Muscle layer of colon (tissue), 2 donors: Measurements from ENCODE around the gene ELAPOR1.

Source experiments
- H3K27ac ChIP-seq: one replicate; pipeline ENCODE4 v1.7.0; 2013; ENCODE audit warnings: low read depth, mild to moderate bottlenecking, low read length, moderate library complexity
- H3K27me3 ChIP-seq, 2 donors: one replicate each; pipeline ENCODE4 v1.7.0; 2013; ENCODE audit warnings: low read length in 2 of 2, mild to moderate bottlenecking in 2 of 2; ENCODE audit not compliant: insufficient read depth in 2 of 2, control insufficient read depth in 1 of 2
- H3K36me3 ChIP-seq: one replicate; pipeline ENCODE4 v1.7.0; 2013; ENCODE audit warnings: mild to moderate bottlenecking, low read length; ENCODE audit not compliant: insufficient read depth
- H3K4me1 ChIP-seq: one replicate; pipeline ENCODE4 v1.7.0; 2013; ENCODE audit warnings: mild to moderate bottlenecking, low read length; ENCODE audit not compliant: insufficient read depth
- H3K4me3 ChIP-seq, 2 donors: one replicate each; pipeline ENCODE4 v1.7.0; 2013; ENCODE audit warnings: low read length in 2 of 2, low read depth in 1 of 2, mild to moderate bottlenecking in 1 of 2, moderate library complexity in 1 of 2
- H3K9ac ChIP-seq: one replicate; pipeline ENCODE4 v1.7.0; 2013; ENCODE audit warnings: low read length
- H3K9me3 ChIP-seq: one replicate; pipeline ENCODE4 v1.7.0; 2013; ENCODE audit warnings: mild to moderate bottlenecking, low read length
- donor health status: abdominal sarcoma.
- donor health status: Adenocarcinoma of cecum.

ELAPOR1 gene

GRCh38 chr1:109104364-109105151, 9.4 kb upstream of the ELAPOR1 start:
- H3K9ac ChIP-seq = no peak overlapping the region
- H3K4me1 ChIP-seq = no peaks in the 10 kb centered on the region
- no peaks in the 10 kb centered on the region for H3K27me3 ChIP-seq
- no peak overlapping the region for H3K4me3 ChIP-seq
- no peaks in the 10 kb centered on the region for H3K36me3 ChIP-seq
- H3K9me3 ChIP-seq = no peaks in the 10 kb centered on the region
- no peak overlapping the region for H3K27ac ChIP-seq

DNA sequence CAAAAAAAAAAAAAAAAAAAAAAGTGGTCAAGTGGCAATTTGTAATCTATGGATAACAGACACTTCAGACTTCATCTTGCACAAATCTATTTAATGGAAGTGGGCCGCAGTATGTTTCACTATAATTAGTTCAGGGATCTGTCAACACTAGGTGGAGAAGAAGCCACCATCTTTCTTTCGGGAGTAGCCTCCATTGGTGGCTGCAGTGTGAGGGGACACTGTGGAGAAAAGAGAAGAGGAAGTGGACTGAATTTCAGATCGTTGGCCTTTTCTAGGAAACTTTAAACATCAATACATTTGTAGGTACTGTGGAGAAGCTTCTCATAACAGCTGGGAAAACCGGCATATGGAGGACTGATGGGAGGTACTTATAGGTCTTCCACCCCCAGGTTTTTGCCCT, 8.0 kb upstream of the ELAPOR1 start:
- Histone ChIP-seq H3K4me3 (no peak overlapping the region), H3K4me1 (no peaks in the 10 kb centered on the region), H3K36me3 (no peaks in the 10 kb centered on the region), H3K9ac (no peak overlapping the region), H3K27ac (no peak overlapping the region), H3K9me3 (no peaks in the 10 kb centered on the region), H3K27me3 (no peaks in the 10 kb centered on the region)

- Histone ChIP-seq H3K4me1 (peaks cover 10% of the 10 kb centered on the region), H3K27me3 (no peaks in the 10 kb centered on the region), H3K9me3 (no peaks in the 10 kb centered on the region), H3K4me3 (no peak overlapping the region), H3K36me3 (no peaks in the 10 kb centered on the region), H3K27ac (no peak overlapping the region), H3K9ac (no peak overlapping the region)
These were observed 6.1 kb upstream of the ELAPOR1 start for GRCh38 chr1:109107785-109108184.

DNA sequence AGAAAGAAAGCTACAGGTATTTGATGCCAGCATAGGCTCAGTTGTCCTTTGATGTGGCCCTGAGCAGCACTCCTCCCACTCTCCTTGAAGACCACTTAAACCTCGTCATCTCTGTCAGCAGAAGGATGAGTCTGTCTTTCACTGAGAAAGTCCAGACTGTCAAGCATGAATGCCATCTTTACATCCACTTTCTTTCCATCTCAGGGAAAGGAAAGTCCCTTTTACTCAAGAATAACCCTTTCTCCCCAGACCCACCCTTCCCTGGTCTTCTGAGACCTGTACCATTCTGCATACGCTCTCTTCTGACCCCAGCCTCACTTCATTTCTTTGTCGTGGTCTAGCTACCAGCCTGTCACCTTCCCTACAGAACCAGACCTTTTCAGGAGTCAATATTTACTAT, 4.0 kb upstream of the ELAPOR1 start:
- Histone ChIP-seq H3K9me3 (no peaks in the 10 kb centered on the region), H3K4me1 (peaks cover 21% of the 10 kb centered on the region), H3K27me3 (peaks cover 14 to 16% of the 10 kb centered on the region in 2 donors), H3K36me3 (no peaks in the 10 kb centered on the region), H3K27ac (no peak overlapping the region), H3K4me3 (no peak overlapping the region), H3K9ac (no peak overlapping the region)

DNA sequence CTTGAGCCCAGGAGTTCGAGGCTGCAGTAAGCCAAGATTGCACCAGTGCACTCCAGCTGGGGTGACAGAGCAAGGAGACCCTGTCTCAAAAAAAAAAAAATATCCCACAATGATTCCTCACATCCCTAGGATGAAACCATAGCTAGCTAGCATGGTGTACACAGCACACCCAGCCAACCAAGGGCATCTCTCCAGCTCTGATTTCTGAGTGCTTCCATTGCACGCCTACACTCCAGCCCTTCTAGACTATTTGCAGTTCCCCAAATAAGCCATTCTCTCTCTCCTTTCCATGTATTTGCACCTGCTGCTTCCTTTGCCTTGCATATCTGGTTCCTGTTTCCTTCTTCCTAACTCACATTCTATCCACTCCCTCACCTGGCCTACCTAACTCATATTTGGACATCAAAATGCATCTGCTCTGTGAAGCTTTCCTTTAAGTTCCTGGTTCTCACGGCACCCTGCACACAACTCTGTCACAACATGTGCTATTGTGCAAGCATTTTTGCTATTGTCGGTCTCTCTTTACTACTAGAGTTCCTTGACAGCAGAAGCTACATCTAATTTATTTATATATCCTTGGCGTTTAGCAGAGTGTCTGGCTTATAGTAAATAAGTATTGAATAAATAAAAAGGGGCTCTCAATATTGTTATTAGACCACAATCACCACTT, 2.4 kb upstream of the ELAPOR1 start:
- H3K4me1 ChIP-seq = peaks cover 21% of the 10 kb centered on the region
- no peak overlapping the region for H3K9ac ChIP-seq
- no peaks in the 10 kb centered on the region for H3K36me3 ChIP-seq
- no peak overlapping the region for H3K27ac ChIP-seq
- H3K27me3 ChIP-seq = peaks cover 18 to 20% of the 10 kb centered on the region in 2 donors
- H3K9me3 ChIP-seq = no peaks in the 10 kb centered on the region
- H3K4me3 ChIP-seq = no peak overlapping the region

DNA sequence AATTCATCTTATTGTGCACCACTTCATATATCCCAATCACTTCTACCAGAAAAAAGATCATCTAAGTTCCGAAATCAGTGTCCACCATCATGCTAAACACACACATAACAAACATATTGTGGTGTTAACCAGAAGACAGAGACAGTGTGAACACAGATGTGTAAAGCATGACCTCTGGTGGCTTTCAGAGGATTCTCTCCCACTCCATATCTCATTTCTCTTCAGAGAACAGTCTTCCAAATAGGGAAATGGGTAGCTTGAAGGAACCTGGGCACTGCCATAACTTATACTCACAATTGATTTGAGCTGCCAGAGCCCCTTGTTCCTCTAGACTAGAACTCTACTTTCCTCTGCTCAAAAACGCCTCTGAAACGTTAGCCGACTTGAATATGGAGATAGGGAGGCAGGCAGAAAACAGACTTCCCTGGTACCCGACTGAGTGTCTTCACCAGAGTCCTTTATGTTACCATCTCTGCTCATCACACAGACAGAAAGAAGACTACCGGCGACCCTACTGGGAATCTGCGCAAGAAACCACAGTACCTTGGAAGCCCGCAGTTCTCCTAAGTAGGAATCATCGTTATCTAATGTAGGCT, 1.8 kb upstream of the ELAPOR1 start:
- no peaks in the 10 kb centered on the region for H3K9me3 ChIP-seq
- H3K27me3 ChIP-seq = peaks cover 18 to 22% of the 10 kb centered on the region in 2 donors
- no peaks in the 10 kb centered on the region for H3K36me3 ChIP-seq
- H3K27ac ChIP-seq = no peak overlapping the region
- H3K9ac ChIP-seq = no peak overlapping the region
- H3K4me3 ChIP-seq = peak overlapping the region; percentile 9 to 57
- peaks cover 21% of the 10 kb centered on the region for H3K4me1 ChIP-seq

- no peaks in the 10 kb centered on the region for H3K36me3 ChIP-seq
- no peak overlapping the region for H3K9ac ChIP-seq
- H3K27ac ChIP-seq = no peak overlapping the region
- no peaks in the 10 kb centered on the region for H3K9me3 ChIP-seq
- peak overlapping the region; percentile 9 to 57 for H3K4me3 ChIP-seq
- peaks cover 18 to 26% of the 10 kb centered on the region in 2 donors for H3K27me3 ChIP-seq
- peaks cover 21% of the 10 kb centered on the region for H3K4me1 ChIP-seq
These were observed 1.1 kb upstream of the ELAPOR1 start for GRCh38 chr1:109112652-109113285.

GRCh38 chr1:109114342-109114674, 393 bp downstream of the ELAPOR1 start:
- Histone ChIP-seq H3K9me3 (no peaks in the 10 kb centered on the region), H3K27me3 (peaks cover 18 to 26% of the 10 kb centered on the region in 2 donors), H3K4me3 (peak overlapping the region in 1 of 2 donors; percentile 57), H3K36me3 (no peaks in the 10 kb centered on the region), H3K27ac (no peak overlapping the region), H3K4me1 (peaks cover 21% of the 10 kb centered on the region), H3K9ac (no peak overlapping the region)

- no peak overlapping the region for H3K4me3 ChIP-seq
- H3K9me3 ChIP-seq = no peaks in the 10 kb centered on the region
- no peak overlapping the region for H3K27ac ChIP-seq
- H3K4me1 ChIP-seq = peaks cover 21% of the 10 kb centered on the region
- H3K9ac ChIP-seq = no peak overlapping the region
- no peaks in the 10 kb centered on the region for H3K36me3 ChIP-seq
- peaks cover 18 to 26% of the 10 kb centered on the region in 2 donors for H3K27me3 ChIP-seq
These were observed 1.8 kb downstream of the ELAPOR1 start for GRCh38 chr1:109115685-109116084.

- no peaks in the 10 kb centered on the region for H3K36me3 ChIP-seq
- H3K27me3 ChIP-seq = peaks cover 18 to 26% of the 10 kb centered on the region in 2 donors
- no peak overlapping the region for H3K9ac ChIP-seq
- peaks cover 21% of the 10 kb centered on the region for H3K4me1 ChIP-seq
- no peak overlapping the region for H3K4me3 ChIP-seq
- H3K27ac ChIP-seq = no peak overlapping the region
- no peaks in the 10 kb centered on the region for H3K9me3 ChIP-seq
These were observed 2.4 kb downstream of the ELAPOR1 start for GRCh38 chr1:109116286-109116685.

DNA sequence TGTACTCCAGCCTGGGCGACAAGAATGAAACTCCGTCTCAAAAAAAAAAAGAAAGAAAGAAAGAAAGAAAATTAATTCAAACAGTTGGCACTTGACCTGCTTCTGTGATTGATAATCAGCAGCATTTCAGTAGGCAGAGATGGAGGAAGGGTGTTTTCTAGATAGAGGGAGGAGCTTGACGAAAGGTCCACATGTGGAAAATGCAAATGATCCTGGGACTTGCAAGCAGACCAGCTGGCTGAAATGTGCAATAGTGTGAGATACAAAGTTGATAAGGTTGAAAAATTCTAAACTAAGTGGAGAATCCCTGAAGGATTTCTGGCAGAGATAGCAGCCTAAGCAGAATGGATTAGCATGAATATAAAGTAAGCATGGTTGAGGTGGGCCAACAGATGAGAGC, 4.2 kb downstream of the ELAPOR1 start:
- no peaks in the 10 kb centered on the region for H3K36me3 ChIP-seq
- no peak overlapping the region for H3K27ac ChIP-seq
- peaks cover 8% of the 10 kb centered on the region for H3K4me1 ChIP-seq
- no peaks in the 10 kb centered on the region for H3K9me3 ChIP-seq
- no peak overlapping the region for H3K4me3 ChIP-seq
- peaks cover 18 to 26% of the 10 kb centered on the region in 2 donors for H3K27me3 ChIP-seq
- H3K9ac ChIP-seq = no peak overlapping the region
